HG03460 (cell line): ENCODE results near the gene CASK.

Experiments
- ATAC-seq: cut with Tn5 transposase; IDR thresholded peaks from one replicate; pipeline ENCODE4 v1.9.1; 2021; ENCODE audit not compliant: unreplicated experiment

Gene CASK

DNA sequence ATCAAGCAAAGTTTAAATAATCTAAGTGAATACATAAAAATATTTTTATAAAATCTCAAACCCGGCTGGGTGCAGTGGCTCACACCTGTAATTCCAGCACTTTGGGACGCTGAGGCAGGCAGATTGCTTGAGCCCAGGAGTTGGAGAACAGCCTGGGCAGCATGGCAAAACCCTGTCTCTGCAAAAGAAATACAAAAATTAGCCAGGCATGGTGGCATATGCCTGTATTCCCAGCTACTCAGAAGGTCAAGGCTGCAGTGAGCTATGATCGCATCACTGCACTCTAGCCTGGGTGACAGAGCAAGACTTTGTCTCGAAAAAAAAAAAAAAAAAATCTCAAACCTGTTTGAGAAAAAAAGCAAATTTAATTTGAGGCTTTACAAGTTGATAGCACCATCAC is 331.4 kb downstream of the CASK start:
- ATAC-seq, result no peak

DNA sequence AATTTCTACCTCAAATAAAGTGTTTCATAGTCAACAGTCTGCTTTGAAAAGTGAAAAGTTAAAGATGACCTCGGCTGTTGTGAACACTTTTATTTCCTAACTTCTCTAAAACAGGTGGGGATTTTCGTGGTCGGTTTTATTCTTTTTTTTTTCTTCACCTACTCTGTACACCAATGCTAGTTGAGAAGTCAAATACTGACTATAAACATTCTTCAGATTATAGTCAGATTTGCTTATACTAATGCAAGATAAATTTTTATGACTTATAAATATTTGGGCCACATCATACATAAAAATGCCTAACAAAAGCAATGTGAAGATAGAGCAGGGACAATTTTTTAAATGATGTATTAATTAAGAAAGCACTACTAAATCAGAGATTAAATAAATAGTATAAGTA is 332.7 kb downstream of the CASK start:
- no peak for ATAC-seq

DNA sequence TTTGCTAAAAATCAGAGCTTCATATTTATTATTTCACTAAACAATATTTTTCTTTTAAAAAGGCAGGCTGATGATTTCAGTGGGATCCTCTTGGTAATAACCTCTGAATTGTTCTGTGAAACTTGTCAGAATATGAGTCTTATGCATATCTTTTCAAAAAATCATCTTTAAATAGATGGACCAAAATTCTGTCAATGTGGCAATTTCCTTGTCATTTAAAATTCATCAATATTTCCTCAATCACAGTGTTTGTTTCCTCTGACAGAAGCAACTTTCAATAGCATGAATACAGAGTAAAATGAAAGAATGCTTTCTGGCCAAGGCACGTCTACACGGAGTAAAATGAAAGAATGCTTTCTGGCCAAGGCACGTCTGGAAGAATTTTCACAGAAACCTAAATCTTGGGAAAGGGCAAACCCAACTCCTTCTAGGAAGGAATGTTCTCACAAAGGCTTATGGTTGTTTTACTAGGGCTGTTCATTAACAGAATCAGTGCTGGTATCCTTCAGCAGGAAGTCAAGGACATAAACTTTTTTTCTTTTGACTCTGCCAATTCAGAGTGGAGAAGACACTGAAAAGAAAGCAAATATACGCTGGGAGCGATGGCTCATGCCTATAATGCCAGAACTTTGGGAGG is 333.6 kb downstream of the CASK start:
- no peak for ATAC-seq

DNA sequence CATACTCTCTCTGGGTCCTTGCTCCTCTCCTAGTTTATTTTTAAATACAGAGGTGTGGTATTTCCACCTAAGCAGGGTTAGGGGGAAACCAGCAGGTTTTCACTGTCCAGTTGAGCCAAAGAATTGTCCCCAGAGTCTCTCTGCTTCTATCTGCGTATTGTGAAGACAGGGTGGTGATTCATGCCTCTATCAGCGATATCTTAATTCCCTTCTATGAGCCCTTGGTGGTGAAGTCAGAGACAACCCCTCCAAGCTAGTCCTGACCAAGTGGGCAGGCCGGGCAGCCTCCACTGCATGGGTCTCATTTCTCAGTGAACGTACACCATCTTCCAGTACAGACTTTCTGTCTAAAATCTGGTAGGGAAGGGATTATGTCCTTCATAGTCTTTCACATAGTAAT is 335.1 kb downstream of the CASK start:
- ATAC-seq, result no peak

DNA sequence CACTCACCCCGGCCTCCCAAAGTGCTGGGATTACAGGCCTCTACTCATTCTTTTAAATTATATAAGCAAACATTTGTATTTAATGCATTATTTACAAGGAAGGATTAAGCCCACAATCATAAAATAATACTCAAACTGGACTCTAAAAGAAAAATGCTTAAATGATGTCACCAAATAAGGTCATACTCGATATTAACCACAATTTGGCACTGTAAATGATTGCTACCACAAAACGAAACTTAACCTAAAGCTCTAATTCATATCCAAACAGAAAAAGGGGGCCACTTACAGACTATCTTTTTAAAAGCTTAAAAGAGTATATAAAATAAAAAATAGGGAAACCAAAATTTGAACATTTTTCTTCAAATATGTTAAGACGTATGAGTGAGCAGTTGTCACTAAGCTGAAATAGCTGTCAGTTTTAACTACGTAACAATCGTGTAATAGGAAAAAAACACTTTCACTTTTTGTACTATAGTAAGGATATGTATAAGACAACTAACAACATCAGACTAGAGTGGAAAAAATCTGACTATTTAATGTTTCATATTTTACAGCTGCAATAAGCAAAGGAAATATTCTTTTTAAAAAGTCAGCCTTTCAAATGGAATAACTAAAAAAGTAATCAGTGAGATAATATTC is 342.8 kb downstream of the CASK start:
- ATAC-seq, result no peak

DNA sequence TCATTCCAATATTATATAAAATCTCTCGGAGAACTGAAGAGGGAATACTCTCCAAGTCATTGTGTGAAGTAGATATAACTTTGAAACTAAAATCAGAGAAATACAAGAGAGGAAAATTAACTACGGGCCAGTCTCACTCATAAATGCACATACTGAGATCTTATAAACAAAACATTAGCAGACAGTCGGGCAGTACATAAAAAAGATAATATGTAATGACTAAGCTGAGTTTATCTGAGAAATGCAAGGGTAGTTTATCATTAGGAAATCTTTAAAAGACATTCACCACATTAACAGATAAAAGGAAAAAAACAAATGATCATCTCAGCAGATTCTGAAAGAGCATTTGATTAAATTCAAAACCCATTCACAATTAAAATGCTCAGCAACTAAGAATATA is 359.5 kb downstream of the CASK start:
- ATAC-seq, result no peak

DNA sequence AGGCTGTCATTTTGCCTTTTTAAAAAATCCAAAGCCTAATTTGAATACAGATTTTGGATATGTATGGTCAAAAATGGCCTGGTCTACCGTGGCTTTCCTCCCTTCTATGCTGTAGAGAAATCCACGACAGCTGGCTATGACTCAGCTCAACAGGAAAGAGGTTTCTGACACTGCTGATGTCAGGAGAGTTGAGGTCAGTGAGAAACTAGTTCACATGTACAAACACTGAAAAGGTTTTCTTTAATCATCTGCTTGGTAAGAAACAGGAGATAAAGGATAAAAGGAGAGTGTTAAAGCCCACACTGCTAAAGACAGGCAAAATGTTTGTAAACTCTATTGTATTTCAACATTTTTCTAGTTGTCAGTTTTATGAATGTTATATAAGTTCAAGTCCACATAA is 362.3 kb downstream of the CASK start:
- peak; percentile 93 for ATAC-seq

DNA sequence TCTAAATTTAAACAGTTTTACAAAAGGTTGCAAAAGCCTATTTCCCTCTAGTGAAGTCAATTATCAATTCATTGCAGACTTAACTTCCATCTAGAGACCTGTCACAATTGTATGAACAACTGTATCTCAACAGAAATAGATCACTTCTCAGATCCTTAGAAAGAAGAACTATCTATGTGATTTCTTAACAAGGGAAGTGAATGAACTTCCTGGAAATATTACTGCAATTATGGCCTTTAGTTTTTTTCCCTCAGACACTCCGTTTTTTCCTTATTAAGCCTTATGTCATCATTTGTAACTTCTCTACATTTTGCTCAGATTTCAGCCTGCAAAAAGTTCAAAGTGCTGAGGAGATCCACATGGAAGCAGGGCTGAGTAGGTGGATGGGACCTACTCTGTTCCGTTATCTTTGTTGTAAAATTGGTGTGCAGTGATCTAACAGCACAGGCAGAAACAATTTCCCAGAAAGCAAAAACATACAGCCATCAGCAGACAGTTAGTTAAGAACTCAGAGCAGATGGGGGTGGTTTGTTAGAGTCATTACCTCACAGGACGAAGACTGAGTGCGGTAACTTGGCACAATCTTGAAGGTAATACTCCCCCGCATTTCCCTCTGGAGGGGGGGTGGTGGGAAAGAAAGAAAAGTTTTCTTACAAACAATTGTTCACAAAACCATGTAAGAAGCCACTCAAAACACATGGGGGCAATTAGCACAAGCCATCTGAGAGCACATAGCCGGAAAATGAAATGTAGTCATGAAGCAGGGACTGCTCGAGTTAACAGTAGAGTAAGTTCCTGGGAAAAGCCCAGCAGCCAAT is 363.9 kb downstream of the CASK start:
- no peak for ATAC-seq

DNA sequence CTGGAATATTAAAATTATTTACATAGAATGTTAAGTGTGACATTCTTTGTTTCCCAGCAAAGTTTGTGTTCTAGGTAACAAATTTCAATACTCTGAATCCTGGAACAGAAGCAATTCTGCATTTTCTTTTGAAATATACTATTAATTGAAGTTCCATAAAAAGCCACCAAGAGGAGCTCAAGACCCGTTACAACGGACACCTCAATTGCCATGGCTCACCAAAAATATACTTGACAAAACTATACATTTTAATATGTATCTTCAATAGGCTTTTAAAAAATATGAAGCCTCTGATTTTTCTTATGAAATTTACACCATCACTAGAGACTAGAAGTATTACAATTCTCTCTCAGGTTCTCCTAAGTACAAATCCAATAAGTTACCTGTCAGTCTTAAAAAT is 364.8 kb downstream of the CASK start:
- ATAC-seq, result no peak

DNA sequence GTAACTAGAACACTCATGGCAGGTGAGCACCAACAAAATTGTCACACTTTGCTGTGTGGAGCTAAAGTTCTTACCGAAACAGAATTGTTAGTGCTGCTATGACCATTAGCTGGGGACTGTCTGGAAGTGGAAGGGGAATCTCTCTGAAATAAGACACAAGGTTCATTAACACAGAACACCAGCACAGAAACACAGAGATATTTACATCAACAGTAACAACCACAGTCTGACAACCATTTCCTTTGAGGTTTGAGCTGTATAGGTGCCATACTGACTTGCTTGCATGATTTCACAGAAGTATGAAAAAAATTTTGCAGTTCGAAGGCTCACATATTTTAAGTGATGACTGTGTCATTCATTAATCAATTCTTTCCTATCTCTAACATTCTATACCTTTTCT is 366.4 kb downstream of the CASK start:
- ATAC-seq, result peak; percentile 45

DNA sequence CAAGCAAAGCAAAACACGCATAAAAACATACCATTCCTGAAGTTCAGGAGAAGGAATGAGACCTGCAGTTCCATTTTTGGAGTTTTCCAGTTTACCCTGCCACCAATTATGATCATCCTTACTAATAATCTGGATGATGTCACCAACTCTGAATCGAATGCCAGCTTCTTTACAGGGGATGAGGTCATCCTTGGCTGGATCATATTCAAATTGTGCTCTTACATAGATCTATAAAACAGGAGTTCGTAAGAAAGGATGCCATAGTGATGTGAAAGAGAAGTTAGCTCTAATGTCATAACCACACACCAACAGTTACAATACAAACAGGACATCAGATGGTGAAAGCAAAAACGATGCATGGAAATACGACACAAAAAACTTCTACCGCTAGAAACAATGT is 369.7 kb downstream of the CASK start:
- no peak for ATAC-seq

DNA sequence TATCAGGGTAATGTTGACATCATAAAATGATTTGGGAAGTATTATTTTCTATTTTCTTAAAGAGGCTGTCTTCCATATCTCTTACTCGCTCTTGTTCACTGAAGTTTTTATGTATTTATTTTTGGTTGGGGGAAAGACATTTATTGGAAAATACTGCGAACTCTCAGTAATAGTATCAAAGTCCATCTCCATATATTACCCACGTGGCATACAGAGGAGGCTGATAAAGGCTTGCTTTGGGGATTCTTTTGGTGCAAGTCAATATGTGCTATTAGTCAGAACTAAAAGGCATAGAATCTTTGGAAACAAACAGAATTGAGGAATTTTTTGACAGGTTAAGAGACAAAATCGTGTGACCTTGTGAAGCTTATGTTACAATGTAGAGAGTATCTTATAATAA is 374.9 kb downstream of the CASK start:
- ATAC-seq, result no peak

DNA sequence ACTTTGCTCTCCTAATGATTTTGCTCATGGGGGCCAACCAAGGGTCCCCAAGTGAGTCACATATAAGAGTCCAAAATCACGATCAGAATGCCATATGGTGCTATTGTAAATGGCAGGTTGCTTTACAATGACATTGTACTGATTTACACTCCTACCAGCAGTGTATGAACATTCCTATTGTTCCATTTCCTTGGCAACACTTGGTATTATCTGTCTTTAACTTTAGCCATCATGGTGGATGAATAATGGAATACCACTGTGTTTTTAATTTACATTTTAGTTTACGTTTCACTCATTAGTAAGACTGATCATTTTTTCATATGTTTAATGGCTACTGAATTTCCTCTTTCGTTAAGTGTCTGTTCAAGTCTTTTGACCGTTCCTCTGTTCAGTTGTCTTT is 379.7 kb downstream of the CASK start:
- no peak for ATAC-seq

DNA sequence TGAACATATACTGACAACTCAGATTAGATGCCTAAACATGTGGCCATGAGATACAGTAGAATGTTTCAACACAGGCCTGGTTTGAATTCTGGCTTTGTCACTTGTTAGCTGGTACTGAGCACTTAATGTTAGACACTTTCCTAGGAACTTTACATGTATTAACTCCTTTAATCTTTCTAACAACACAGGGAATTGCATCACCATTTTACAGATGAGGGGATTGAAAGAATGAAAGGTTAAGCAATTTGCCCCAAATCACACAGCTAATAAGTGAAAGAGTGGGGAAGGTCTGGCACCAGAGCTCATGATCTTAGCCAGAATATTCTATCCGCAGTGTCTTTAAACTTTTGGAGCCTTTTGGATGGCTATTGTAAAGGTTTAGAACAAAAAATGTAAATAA is 380.3 kb downstream of the CASK start:
- no peak for ATAC-seq

DNA sequence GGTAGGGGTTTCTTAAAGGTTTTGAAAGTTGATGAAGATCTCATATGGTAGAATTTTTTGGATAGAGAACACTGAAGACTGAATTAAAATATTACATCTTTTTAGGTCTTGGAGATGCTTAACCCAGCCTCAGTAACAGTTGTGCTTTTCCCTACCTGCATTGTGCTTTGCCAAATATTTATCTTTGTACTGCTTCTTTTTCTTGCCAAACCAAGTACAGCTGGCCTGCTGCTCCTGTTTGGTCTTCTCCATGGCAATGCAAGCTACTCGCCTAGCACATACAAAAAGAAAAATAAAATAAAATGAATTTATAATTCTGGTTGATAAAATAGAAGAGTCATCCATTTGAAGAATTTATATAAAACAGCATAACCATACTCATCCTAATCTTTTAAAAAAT is 380.8 kb downstream of the CASK start:
- no peak for ATAC-seq

DNA sequence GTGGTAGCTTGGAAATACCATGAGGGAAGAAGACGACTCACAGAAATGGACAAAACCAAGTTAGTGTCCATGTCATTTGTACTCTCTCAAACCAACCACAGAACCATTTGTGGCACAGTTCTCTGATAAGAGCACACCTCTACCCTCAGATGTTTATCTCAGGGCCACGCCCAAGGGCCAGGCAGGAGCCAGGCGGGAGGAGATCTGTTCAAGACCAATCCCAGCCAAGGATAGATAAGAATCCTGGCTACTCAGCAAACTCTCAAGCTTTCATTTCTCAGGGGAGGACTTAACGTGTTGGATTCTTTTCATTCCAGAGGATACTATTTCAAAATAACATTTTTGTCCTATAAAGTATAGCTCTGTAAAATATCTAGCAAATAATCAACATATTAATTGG is 381.2 kb downstream of the CASK start:
- ATAC-seq, result no peak

DNA sequence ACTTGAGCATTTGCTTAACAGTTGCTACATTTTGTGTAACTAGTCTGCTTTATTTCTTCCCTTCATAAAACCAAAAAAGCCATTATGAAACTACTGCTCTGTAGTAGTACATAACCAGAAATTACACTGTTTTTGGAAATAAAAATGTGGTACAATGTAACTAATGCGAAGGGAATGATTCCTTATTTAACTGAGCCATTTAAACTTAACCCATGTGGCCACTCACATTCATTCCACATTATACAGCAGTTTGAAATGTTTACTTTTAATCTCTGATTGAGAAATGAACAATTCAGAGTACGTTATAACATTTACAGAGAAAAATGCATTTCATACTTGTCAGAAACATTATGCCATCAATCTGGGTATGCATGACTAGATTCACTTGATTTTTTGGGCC is 382.0 kb downstream of the CASK start:
- no peak for ATAC-seq

DNA sequence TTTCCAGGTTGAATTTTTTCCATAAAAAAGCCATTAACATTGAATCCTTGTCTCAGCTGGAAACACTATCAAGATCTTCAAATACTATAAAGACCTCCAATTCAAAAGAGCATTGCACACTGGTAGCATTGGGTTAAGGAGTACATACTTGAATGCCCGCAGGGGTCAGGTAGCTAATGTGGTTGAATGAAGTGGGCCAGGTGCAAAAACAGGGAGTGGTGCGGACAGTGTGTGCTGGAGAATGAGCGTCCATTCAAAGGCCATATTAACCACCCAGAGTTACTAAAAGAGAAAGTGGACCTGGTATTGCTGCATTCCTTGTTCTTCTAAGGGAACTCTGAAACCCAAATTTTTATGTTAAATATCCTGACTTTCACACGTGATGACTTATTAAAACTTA is 384.6 kb downstream of the CASK start:
- ATAC-seq, result no peak

DNA sequence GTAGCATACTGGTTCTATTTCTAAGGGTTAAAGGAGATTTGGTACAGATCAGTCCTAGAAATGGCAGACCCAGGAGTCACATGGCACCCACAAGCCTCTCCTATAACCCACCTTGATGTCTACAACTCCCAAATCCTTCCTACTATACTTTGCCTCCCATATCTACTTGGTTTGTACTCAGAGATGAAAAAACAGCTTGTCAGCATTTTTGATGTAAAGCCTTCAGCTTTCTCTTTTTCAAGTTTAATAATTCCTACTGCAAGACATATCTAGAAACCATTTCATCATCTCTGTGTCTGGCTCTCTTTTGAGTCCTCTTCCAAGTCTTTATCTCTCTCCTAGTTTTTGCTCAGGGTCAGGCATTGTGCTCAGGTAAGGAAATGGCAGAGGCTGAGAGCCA is 393.3 kb downstream of the CASK start:
- no peak for ATAC-seq

DNA sequence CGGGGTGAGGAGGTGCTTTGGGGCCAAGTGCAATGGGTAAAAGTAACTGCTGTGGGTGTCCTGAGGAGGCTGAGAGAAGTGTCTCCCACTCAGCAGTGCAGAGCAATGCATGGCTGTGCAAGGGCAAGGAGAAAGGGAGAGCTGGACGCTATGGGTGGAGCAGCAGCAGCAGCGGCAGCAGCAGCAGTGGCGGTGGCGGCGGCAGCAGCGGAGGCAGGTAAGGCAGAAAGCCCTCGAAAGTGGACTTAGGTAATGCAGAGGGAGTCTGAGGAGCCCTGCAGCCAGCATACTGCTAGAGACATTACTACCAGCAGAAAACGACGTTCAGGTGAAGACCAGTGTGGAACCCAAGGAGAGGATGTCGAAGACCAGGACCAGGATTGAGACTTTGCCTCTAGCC is 394.1 kb downstream of the CASK start:
- ATAC-seq, result no peak

DNA sequence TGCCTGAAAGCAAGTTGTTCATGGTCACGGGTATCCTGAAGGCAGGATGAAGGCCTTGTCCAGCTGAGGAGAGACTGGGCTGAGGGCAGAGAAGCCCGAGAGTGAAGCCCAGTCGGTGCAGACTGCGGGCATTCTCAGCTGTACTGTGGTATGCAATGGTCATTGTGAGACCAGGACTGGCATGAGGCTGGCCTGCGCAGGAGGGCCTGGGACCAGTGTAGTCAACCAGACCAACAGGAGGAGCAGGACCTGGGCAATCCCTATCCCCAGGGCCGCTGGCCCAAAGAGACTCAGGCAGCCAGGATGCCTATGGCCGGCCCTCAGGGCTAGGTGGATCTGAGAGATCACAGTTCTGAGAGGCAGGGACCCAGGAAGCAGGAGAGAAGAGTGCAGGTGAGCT is 394.6 kb downstream of the CASK start:
- no peak for ATAC-seq

DNA sequence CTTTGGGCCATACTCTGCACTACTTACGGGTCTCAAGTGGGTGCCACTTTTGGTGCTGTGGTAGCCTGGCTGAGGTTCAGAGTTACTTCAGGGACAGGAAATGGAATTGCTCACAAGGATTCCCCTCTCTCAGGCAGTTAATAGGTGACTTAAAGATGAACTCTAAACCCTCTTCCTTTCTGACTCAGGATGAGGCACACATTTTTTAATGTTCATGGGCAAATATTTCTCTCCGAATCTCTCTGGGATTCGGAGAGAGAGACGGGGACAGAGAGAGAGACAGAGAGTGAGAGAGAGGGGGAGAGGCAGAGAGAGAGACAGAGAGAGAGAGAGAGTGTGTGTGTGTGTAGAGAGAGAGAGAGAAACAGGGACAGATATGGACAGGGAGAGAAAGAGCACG is 396.4 kb downstream of the CASK start:
- ATAC-seq, result no peak
